Brain microvascular endothelial cell (primary cell): ENCODE measurements around the gene PGLYRP4.

ENCODE experiments used
- DNase-seq: peaks from one replicate; pipeline ENCODE4 v3.0.0-alpha.2; 2020
- H3K27ac ChIP-seq: fragments of 250-450 bp; sonication (Bioruptor Pico); 2 replicates; pipeline ENCODE4 v1.5.1; 2020; ENCODE audit warnings: mild to moderate bottlenecking, moderate library complexity
- H3K27me3 ChIP-seq: fragments of 250-450 bp; sonication (Bioruptor Pico); replicated peaks from 2 replicates; pipeline ENCODE4 v1.5.1; 2020; ENCODE audit warnings: mild to moderate bottlenecking
- H3K36me3 ChIP-seq: fragments of 250-450 bp; sonication (Bioruptor Pico); replicated peaks from 2 replicates; pipeline ENCODE4 v1.5.1; 2020; ENCODE audit warnings: mild to moderate bottlenecking
- H3K4me3 ChIP-seq: 2 replicates; pipeline ENCODE4 v1.5.1; 2011; ENCODE audit warnings: low read depth, mild to moderate bottlenecking, control low read depth, low read length, moderate library complexity
- CTCF ChIP-seq: IDR thresholded peaks from 2 replicates; pipeline ENCODE4 v1.5.1; 2011; ENCODE audit warnings: low read depth, mild to moderate bottlenecking, moderate library complexity, low read length, control low read depth, inconsistent platforms; ENCODE audit errors: missing control alignments
- in situ Hi-C: cut with HindIII; loops from 2 replicates; pipeline ENCODE4 v1.10.0; 2017; ENCODE audit warnings: low sequenced_read_pairs, low pct_ligation_motif_present

Gene PGLYRP4

DNA sequence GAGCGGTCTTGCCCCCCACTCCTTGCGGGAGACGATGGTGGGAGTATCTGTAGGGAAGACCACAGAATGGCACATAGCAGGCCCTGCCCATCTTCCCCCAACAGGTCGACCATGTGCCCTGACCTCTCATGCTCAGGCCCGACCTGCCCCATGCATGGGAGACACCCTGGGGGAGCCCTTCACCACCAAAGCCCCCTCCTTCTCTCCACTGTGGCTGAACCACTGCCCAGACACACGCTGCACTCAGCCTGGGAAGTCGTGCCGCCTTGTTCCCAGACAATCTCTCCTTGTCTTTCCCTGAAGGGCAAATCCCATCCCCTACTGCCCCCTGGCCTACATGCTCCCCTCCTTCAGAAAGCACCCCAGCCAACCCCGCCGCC is 41.4 kb downstream of the PGLYRP4 start:
- Histone ChIP-seq H3K36me3 (no peaks in the 10 kb centered on the region), H3K27me3 (no peaks in the 10 kb centered on the region), H3K4me3 (no peak overlapping the region), H3K27ac (no peak overlapping the region)
- in situ Hi-C loops, result no loop called here
- no peak for DNase-seq
- TF ChIP-seq CTCF, result no peak

GRCh38 chr1:153306303-153307220 is 42.1 kb downstream of the PGLYRP4 start:
- no peak overlapping the region for H3K27ac ChIP-seq
- H3K27me3 ChIP-seq, result no peaks in the 10 kb centered on the region
- in situ Hi-C loops, result no loop called here
- no peak overlapping the region for H3K4me3 ChIP-seq
- no peak for TF ChIP-seq CTCF
- no peak for DNase-seq
- H3K36me3 ChIP-seq, result no peaks in the 10 kb centered on the region

GRCh38 chr1:153305682-153306081 is 43.0 kb downstream of the PGLYRP4 start:
- TF ChIP-seq CTCF, result no peak
- no peak for DNase-seq
- H3K27me3 ChIP-seq, result no peaks in the 10 kb centered on the region
- H3K27ac ChIP-seq, result no peak overlapping the region
- H3K36me3 ChIP-seq, result no peaks in the 10 kb centered on the region
- H3K4me3 ChIP-seq, result no peak overlapping the region
- in situ Hi-C loops, result no loop called here

DNA sequence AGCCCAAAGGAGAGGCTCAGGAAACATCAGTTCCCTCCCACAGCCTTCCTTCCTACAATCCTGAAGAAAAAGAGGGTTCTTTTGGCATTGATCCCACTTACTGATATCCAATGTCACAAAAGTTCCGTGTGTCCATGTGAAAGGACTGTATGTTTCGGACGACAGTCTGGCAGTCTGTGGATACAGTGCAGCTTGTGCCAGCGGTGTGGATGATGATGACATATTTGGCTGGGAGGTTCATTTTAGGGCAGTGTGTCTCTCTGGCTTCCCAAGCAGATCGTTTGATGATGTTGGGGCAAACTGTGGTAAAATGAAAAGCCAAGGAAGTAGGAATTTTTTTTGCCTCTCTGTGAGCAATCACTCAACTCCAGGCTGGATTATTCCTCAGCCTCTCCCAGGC is 46.3 kb downstream of the PGLYRP4 start:
- no peaks in the 10 kb centered on the region for H3K27me3 ChIP-seq
- no peaks in the 10 kb centered on the region for H3K36me3 ChIP-seq
- TF ChIP-seq CTCF, result no peak
- DNase-seq, result no peak
- H3K27ac ChIP-seq, result no peak overlapping the region
- in situ Hi-C loops, result no loop called here
- no peak overlapping the region for H3K4me3 ChIP-seq

DNA sequence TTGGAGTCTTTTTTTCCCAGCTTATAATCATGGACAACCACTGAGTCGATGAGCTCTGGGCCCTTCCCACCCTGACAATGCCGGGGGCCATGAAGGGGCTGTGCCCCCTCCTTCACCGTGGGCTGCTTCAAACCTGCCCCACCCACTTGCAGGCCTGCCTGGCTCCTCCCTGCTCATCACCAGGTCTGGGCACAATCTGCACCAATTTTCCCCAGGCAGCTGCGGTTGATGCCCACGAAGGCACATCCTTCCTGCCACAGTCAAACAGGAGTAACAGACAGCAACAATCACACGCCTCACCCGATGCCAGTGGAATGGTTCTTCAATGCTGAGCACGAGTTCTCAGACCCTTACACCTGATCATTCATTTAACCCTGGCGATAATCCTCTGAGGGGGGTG is 54.8 kb downstream of the PGLYRP4 start:
- Histone ChIP-seq H3K27me3 (no peaks in the 10 kb centered on the region), H3K36me3 (no peaks in the 10 kb centered on the region), H3K4me3 (no peak overlapping the region), H3K27ac (no peak overlapping the region)
- in situ Hi-C loops, result no loop called here
- no peak for DNase-seq
- no peak for TF ChIP-seq CTCF

DNA sequence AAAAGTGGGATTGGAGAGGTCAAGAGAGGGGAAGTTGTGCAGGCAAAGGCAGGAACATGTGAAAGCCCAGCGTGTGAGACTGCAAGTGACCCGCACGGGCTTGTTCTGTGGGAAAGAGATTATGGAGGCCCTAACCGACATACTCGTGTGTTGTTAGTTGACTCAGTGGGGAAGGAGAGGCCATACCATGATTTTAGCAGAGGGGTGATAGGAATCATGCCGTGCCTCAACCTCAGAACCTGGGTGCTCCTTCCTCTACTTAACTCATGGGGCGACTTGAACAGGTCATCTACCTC is 55.2 kb downstream of the PGLYRP4 start:
- TF ChIP-seq CTCF, result no peak
- no peaks in the 10 kb centered on the region for H3K27me3 ChIP-seq
- in situ Hi-C loops, result no loop called here

More for the DNA sequence above, 55.2 kb downstream of the PGLYRP4 start:
- Histone ChIP-seq H3K36me3 (no peaks in the 10 kb centered on the region), H3K4me3 (no peak overlapping the region), H3K27ac (no peak overlapping the region)
- no peak for DNase-seq
